ENCODE data around the gene MTUS2.

GRCh38 chr13:29502391-29503008 is 682.4 kb downstream of the MTUS2 start:
- no peak for TF ChIP-seq CTCF (IDR thresholded peaks at IDR 0.05)
- no peak for TF ChIP-seq JUN (IDR thresholded peaks at IDR 0.05)
- TF ChIP-seq POLR2A (IDR thresholded peaks at IDR 0.05; ENCODE audit: low read length), result no peak
